ENCODE results near the gene LPP.

Gene LPP

GRCh38 chr3:188690064-188690463 lies 536.1 kb downstream of the LPP start:
- H3K4me2 ChIP-seq (ENCODE audit: low read depth, low read length), result no peak overlapping the region
- no peak overlapping the region for H2AFZ ChIP-seq (ENCODE audit: low read length)
- H3K27me3 ChIP-seq (replicated peaks; ENCODE audit: insufficient read depth, low read length), result no peaks in the 10 kb centered on the region
- H3K4me3 ChIP-seq (ENCODE audit: low read length), result no peak overlapping the region
- H3K79me2 ChIP-seq (ENCODE audit: low read length), result no peaks in the 10 kb centered on the region
- TF ChIP-seq CTCF (IDR thresholded peaks at IDR 0.05; ENCODE audit: low read length), result no peak
- TF ChIP-seq EZH2phosphoT487 (IDR thresholded peaks at IDR 0.05; ENCODE audit: low read length), result no peak
- TF ChIP-seq EZH2 (optimal IDR thresholded peaks at IDR 0.05; ENCODE audit: low read depth, low read length), result no peak
- no peaks in the 10 kb centered on the region for H3K9me2 ChIP-seq (replicated peaks; ENCODE audit: insufficient read depth, low read length)
- no peaks in the 10 kb centered on the region for H3K36me3 ChIP-seq (replicated peaks; ENCODE audit: insufficient read depth, low read length)
- no peaks in the 10 kb centered on the region for H3F3A ChIP-seq (ENCODE audit: insufficient read depth, low read length)
- H3K9me3 ChIP-seq (replicated peaks; ENCODE audit: insufficient read depth, low read length), result no peaks in the 10 kb centered on the region
- DNase-seq, result no peak
- no peak overlapping the region for H3K27ac ChIP-seq (ENCODE audit: low read length)
- H4K20me1 ChIP-seq (ENCODE audit: insufficient read depth, low read length), result no peaks in the 10 kb centered on the region
- H3K9ac ChIP-seq (ENCODE audit: low read length), result no peak overlapping the region
- H3K4me1 ChIP-seq (ENCODE audit: low read length), result no peaks in the 10 kb centered on the region

GRCh38 chr3:188691004-188691403 lies 537.0 kb downstream of the LPP start:
- Histone ChIP-seq H3K79me2 (ENCODE audit: low read length) (no peaks in the 10 kb centered on the region), H3K9me2 (replicated peaks; ENCODE audit: insufficient read depth, low read length) (no peaks in the 10 kb centered on the region), H3K27ac (ENCODE audit: low read length) (no peak overlapping the region), H4K20me1 (ENCODE audit: insufficient read depth, low read length) (no peaks in the 10 kb centered on the region), H2AFZ (ENCODE audit: low read length) (no peak overlapping the region), H3K9me3 (replicated peaks; ENCODE audit: insufficient read depth, low read length) (no peaks in the 10 kb centered on the region), H3K27me3 (replicated peaks; ENCODE audit: insufficient read depth, low read length) (no peaks in the 10 kb centered on the region), H3K4me2 (ENCODE audit: low read depth, low read length) (no peak overlapping the region), H3K4me3 (ENCODE audit: low read length) (no peak overlapping the region), H3K9ac (ENCODE audit: low read length) (no peak overlapping the region), H3F3A (ENCODE audit: insufficient read depth, low read length) (no peaks in the 10 kb centered on the region), H3K4me1 (ENCODE audit: low read length) (no peaks in the 10 kb centered on the region), H3K36me3 (replicated peaks; ENCODE audit: insufficient read depth, low read length) (no peaks in the 10 kb centered on the region)
- TF ChIP-seq EZH2 (optimal IDR thresholded peaks at IDR 0.05; ENCODE audit: low read depth, low read length) (no peak), EZH2phosphoT487 (IDR thresholded peaks at IDR 0.05; ENCODE audit: low read length) (no peak), CTCF (IDR thresholded peaks at IDR 0.05; ENCODE audit: low read length) (no peak)
- no peak for DNase-seq

GRCh38 chr3:188691665-188692064 lies 537.7 kb downstream of the LPP start:
- Histone ChIP-seq H3K4me2 (ENCODE audit: low read depth, low read length) (no peak overlapping the region), H3K4me1 (ENCODE audit: low read length) (no peaks in the 10 kb centered on the region)

More at GRCh38 chr3:188691665-188692064, 537.7 kb downstream of the LPP start:
- Histone ChIP-seq H3K4me3 (ENCODE audit: low read length) (no peak overlapping the region), H2AFZ (ENCODE audit: low read length) (no peak overlapping the region), H3K27ac (ENCODE audit: low read length) (no peak overlapping the region), H3K79me2 (ENCODE audit: low read length) (no peaks in the 10 kb centered on the region), H4K20me1 (ENCODE audit: insufficient read depth, low read length) (no peaks in the 10 kb centered on the region), H3K9me2 (replicated peaks; ENCODE audit: insufficient read depth, low read length) (no peaks in the 10 kb centered on the region), H3K9ac (ENCODE audit: low read length) (no peak overlapping the region), H3K36me3 (replicated peaks; ENCODE audit: insufficient read depth, low read length) (no peaks in the 10 kb centered on the region), H3K9me3 (replicated peaks; ENCODE audit: insufficient read depth, low read length) (no peaks in the 10 kb centered on the region), H3F3A (ENCODE audit: insufficient read depth, low read length) (no peaks in the 10 kb centered on the region), H3K27me3 (replicated peaks; ENCODE audit: insufficient read depth, low read length) (no peaks in the 10 kb centered on the region)
- DNase-seq, result no peak
- no peak for TF ChIP-seq CTCF (IDR thresholded peaks at IDR 0.05; ENCODE audit: low read length)
- TF ChIP-seq EZH2phosphoT487 (IDR thresholded peaks at IDR 0.05; ENCODE audit: low read length), result no peak
- no peak for TF ChIP-seq EZH2 (optimal IDR thresholded peaks at IDR 0.05; ENCODE audit: low read depth, low read length)

Data from MM.1S (cell line).